K562 (cell line): ENCODE data around the gene PPP1R16B. TPM values are rescaled to one million over a fixed set of nuclear protein-coding genes. Genes with fewer than 3 reads are reported as not detected.

ENCODE experiments used
- ATAC-seq: fragments of 200-7000 bp; cut with Tn5 transposase; 3 replicates; pipeline ENCODE4 v1.9.1; 2020; ENCODE audit warnings: moderate library complexity
- BruUV-seq: library from RNA; stranded (reverse); fragments of 400-500 nt; replicated peaks from 2 replicates; lab custom pipeline; 2021; lab: Mats Ljungman, UMichigan
- CTCF ChIA-PET: fragments of 300-600 bp; formaldehyde crosslinking; extraction: SDS; loops from one replicate; lab custom pipeline; 2021; ENCODE audit warnings: low intra/inter-chr PET ratio; lab: Yijun Ruan, JAX
- POLR2A ChIA-PET: fragments of 300-600, 350-650 bp; sonication (Branson Sonifier 250); formaldehyde crosslinking; extraction: SDS; loops from one replicate; lab custom pipeline; 2021; ENCODE audit warnings: antibody characterized with exemption, inconsistent platforms; lab: Yijun Ruan, JAX
- DNase-seq, 4 experiments: peaks; one replicate each; pipeline versions ENCODE4 v3.0.0 to v3.0.0-alpha.2; 2011 to 2018; ENCODE audit warnings: low spot score in 3 of 4, mixed read lengths in 3 of 4; ENCODE audit errors: extremely low read depth in 1 of 4
- FAIRE-seq: peaks from 2 replicates; lab custom pipeline; 2011; peaks lifted over from hg19 to GRCh38; lab: Jason Lieb, UNC
- H2AFZ ChIP-seq: 2 replicates; pipeline ENCODE4 v1.6.0; 2011; ENCODE audit warnings: low read depth, low read length, control low read depth, inconsistent platforms
- H3K27ac ChIP-seq: fragments of 200-600 bp; 3 replicates; pipeline ENCODE4 v1.8.0; 2011; ENCODE audit warnings: low read depth, mild to moderate bottlenecking, control low read depth, inconsistent platforms, low read length, moderate library complexity, mixed read lengths; ENCODE audit errors: extremely low read depth
- H3K27me3 ChIP-seq, 2 experiments: fragments of 300-600 bp in 1 of 2; 2 replicates in 1 of 2; 3 replicates in 1 of 2; pipeline versions ENCODE4 v1.6.0 to v1.8.0; 2011; ENCODE audit warnings: inconsistent platforms in 2 of 2, low read length in 2 of 2, mild to moderate bottlenecking in 1 of 2, mixed read lengths in 1 of 2, moderate library complexity in 1 of 2; ENCODE audit not compliant: control insufficient read depth in 2 of 2, insufficient read depth in 2 of 2
- H3K36me3 ChIP-seq: fragments of 300-600 bp; 3 replicates; pipeline ENCODE4 v1.8.0; 2011; ENCODE audit warnings: mild to moderate bottlenecking, low read length, inconsistent platforms; ENCODE audit not compliant: control insufficient read depth, insufficient read depth
- H3K4me1 ChIP-seq, 2 experiments: fragments of 200-600 bp in 1 of 2; replicated peaks in 1 of 2; 2 replicates in 1 of 2; 3 replicates in 1 of 2; pipeline versions ENCODE4 v1.5.1 to v1.8.0; 2011; ENCODE audit warnings: inconsistent platforms in 2 of 2, low read length in 2 of 2, mild to moderate bottlenecking in 1 of 2, mixed read lengths in 1 of 2, moderate library complexity in 1 of 2; ENCODE audit not compliant: control insufficient read depth in 2 of 2, insufficient read depth in 2 of 2
- H3K4me2 ChIP-seq: 2 replicates; pipeline ENCODE4 v1.6.1; 2011; ENCODE audit warnings: low read length, control low read depth, inconsistent platforms, mixed read lengths; ENCODE audit not compliant: insufficient read depth
- H3K4me3 ChIP-seq: fragments of 200-600 bp; sonication (generic), shearing (Covaris generic); 2 replicates; pipeline ENCODE4 v1.5.1; 2016; ENCODE audit warnings: control low read depth, inconsistent platforms
- H3K79me2 ChIP-seq: fragments of 200-600 bp; 3 replicates; pipeline ENCODE4 v1.8.0; 2011; ENCODE audit warnings: low read length, inconsistent platforms; ENCODE audit not compliant: control insufficient read depth, insufficient read depth
- H3K9ac ChIP-seq, 2 experiments: 2 replicates each; pipeline versions ENCODE4 v1.6.0 to v1.6.1; 2011; ENCODE audit warnings: low read depth in 2 of 2, low read length in 2 of 2, control low read depth in 1 of 2, inconsistent platforms in 1 of 2, mild to moderate bottlenecking in 1 of 2, mixed read lengths in 1 of 2; ENCODE audit not compliant: insufficient read depth in 1 of 2
- H3K9me1 ChIP-seq: one replicate; pipeline ENCODE4 v1.6.0; 2011; ENCODE audit warnings: inconsistent platforms, mild to moderate bottlenecking, low read length, moderate library complexity; ENCODE audit not compliant: control insufficient read depth, insufficient read depth
- H3K9me3 ChIP-seq: replicated peaks from 2 replicates; pipeline ENCODE4 v1.5.1; 2011; ENCODE audit warnings: low read depth, low read length, inconsistent platforms; ENCODE audit not compliant: control insufficient read depth, insufficient read depth
- H4K20me1 ChIP-seq: replicated peaks from 2 replicates; pipeline ENCODE4 v1.6.1; 2011; ENCODE audit warnings: low read length, inconsistent platforms, mixed read lengths; ENCODE audit not compliant: control insufficient read depth, insufficient read depth
- CEBPB ChIP-seq: fragments of 450-650 bp; IDR thresholded peaks from 2 replicates; pipeline ENCODE4 v1.6.1; 2016; ENCODE audit warnings: missing genetic modification characterization, missing compliant biosample characterization
- CSDE1 ChIP-seq, 2 experiments: fragments of 450-650 bp; IDR thresholded peaks; 2 replicates each; pipeline ENCODE4 v1.6.1; 2016; ENCODE audit warnings: mild to moderate bottlenecking in 1 of 2
- EP400 ChIP-seq: fragments of 450-650 bp; IDR thresholded peaks from 2 replicates; pipeline ENCODE4 v1.6.1; 2017; ENCODE audit warnings: antibody characterized with exemption, mild to moderate bottlenecking, moderate library complexity
- FOXJ2 ChIP-seq: fragments of 200-800 bp; sonication (Bioruptor generic); IDR thresholded peaks from 2 replicates; pipeline ENCODE4 v1.6.1; 2016; ENCODE audit warnings: missing genetic modification characterization, missing compliant biosample characterization
- HNRNPLL ChIP-seq: fragments of 200-400 bp; formaldehyde crosslinking; IDR thresholded peaks from 2 replicates; pipeline ENCODE4 v1.6.1; 2017; ENCODE audit warnings: low read length, low read depth, mild to moderate bottlenecking; ENCODE audit not compliant: poor library complexity, severe bottlenecking
- MCM5 ChIP-seq: fragments of 450-650 bp; IDR thresholded peaks from 2 replicates; pipeline ENCODE4 v1.6.1; 2016; ENCODE audit warnings: low read depth
- SETDB1 ChIP-seq: IDR thresholded peaks from one replicate; pipeline ENCODE4 v1.6.1; 2012; ENCODE audit warnings: low read length, control low read depth, inconsistent platforms
- SREBF2 ChIP-seq: sonication (generic); formaldehyde crosslinking; IDR thresholded peaks from 2 replicates; pipeline ENCODE4 v1.4.0; 2020; ENCODE audit warnings: mild to moderate bottlenecking, missing genetic modification reagents
- TARDBP ChIP-seq: fragments of 450-650 bp; IDR thresholded peaks from 2 replicates; pipeline ENCODE4 v1.6.1; 2016
- TRIM28 ChIP-seq: fragments of 450-650 bp; IDR thresholded peaks from 2 replicates; pipeline ENCODE4 v1.6.1; 2017
- TSC22D4 ChIP-seq: fragments of 450-650 bp; IDR thresholded peaks from 2 replicates; pipeline ENCODE4 v1.6.1; 2016; ENCODE audit warnings: missing genetic modification characterization, missing biosample characterization, control low read depth
- ZNF589 ChIP-seq: fragments of 200-800 bp; sonication (Bioruptor generic); IDR thresholded peaks from 2 replicates; pipeline ENCODE4 v1.6.1; 2016; ENCODE audit warnings: low read depth, missing genetic modification characterization, missing compliant biosample characterization
- WGBS: fragments of 100-300 bp; shearing (Covaris generic); methylation state at CpG from one replicate; pipeline ENCODE4 v1.1.6; 2016; ENCODE audit warnings: low coverage, mixed read lengths; ENCODE audit not compliant: insufficient coverage; ENCODE audit errors: missing lambda C conversion rate; 5-methylcytosine and 5-hydroxymethylcytosine counted together
- in situ Hi-C: fragments of 300-500 bp; cut with MboI; formaldehyde crosslinking; loops from 4 replicates; pipeline ENCODE4 v1.15.0; 2018; ENCODE audit warnings: inconsistent platforms, mixed read lengths
- intact Hi-C: fragments of 100-400 bp; cut with micrococcal nuclease; formaldehyde crosslinking; loops from 2 replicates; pipeline ENCODE4 v1.14.2; 2022
- polyA plus RNA-seq, 8 experiments: library from polyadenylated mRNA; depleted of rRNA in 4 of 8; stranded (reverse) in 5 of 8; unstranded in 3 of 8; fragments of >200 nt; fragmentation: Nextera tagmentation in 2 of 8; fragmentation: Illumina TruSeq in 1 of 8; extraction: Ambion mirVana in 2 of 8; extraction: Trizol in 1 of 8; gene quantifications; 2 replicates each; pipeline versions ENCODE4 v1.2.1 to v1.2.3, GENCODE V29; 2011 to 2014; ENCODE audit warnings: inconsistent platforms in 1 of 8, missing spikeins in 1 of 8
- total RNA-seq, 7 experiments: library from RNA; depleted of rRNA in 6 of 7; stranded (reverse); fragments of >200 nt in 6 of 7; fragmentation: Illumina TruSeq in 2 of 7; extraction: Trizol in 2 of 7; gene quantifications; 2 replicates each; pipeline versions ENCODE4 v1.2.1 to v1.2.3, GENCODE V29; 2011 to 2021; ENCODE audit warnings: low replicate concordance in 1 of 7
- TF ChIP-seq, protein P1 (sequence below): fragments of 450-650 bp; formaldehyde crosslinking; conservative IDR thresholded peaks from 2 replicates; pipeline ENCODE4 v1.4.0; 2022; ENCODE audit warnings: mild to moderate bottlenecking, missing genetic modification characterization
- TF ChIP-seq, protein P2 (sequence below): fragments of 450-650 bp; IDR thresholded peaks from 2 replicates; pipeline ENCODE4 v1.6.1; 2016; ENCODE audit warnings: low read depth, mild to moderate bottlenecking, moderate library complexity
- TF ChIP-seq, protein P3 (sequence below): fragments of 450-650 bp; IDR thresholded peaks from 2 replicates; pipeline ENCODE4 v1.6.1; 2017; ENCODE audit warnings: mild to moderate bottlenecking, moderate library complexity
- TF ChIP-seq, protein P4 (sequence below): fragments of 450-650 bp; IDR thresholded peaks from 2 replicates; pipeline ENCODE4 v1.6.1; 2016; ENCODE audit warnings: antibody characterized with exemption
- TF ChIP-seq, protein P5 (sequence below): fragments of 250-450 bp; sonication (Bioruptor Pico); IDR thresholded peaks from 2 replicates; pipeline ENCODE4 v1.4.0; 2020; ENCODE audit warnings: borderline replicate concordance
- TF ChIP-seq, protein P6 (sequence below): sonication (generic); formaldehyde crosslinking; IDR thresholded peaks from 2 replicates; pipeline ENCODE4 v1.8.1; 2022; ENCODE audit warnings: missing genetic modification reagents

Gene PPP1R16B
- total and polyA plus RNA-seq, 9 of the 15 experiments (the other 6 are each of a cell fraction or from before 2014, with no cell fraction given) = 1.5 to 11.5 (median 6.8) TPM

DNA sequence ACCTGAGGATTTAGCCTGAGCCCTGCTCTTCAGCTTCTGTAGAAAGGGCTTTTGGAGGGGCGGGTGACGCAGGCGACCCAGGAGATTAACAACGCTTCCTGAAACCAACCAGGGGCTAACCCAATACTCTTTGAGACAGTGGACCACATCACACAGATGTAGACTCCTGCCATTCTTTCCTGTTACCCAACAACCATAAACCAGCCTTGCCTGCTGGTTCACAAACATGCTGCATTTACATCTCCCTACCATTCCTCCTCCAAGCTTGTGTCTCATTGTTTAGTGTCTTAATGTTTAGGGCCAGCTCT lies 28.3 kb downstream of the PPP1R16B start:
- BruUV-seq = no TSS peak
- DNase-seq (no peak), ATAC-seq (no peak)
- WGBS = 36% methylated on average over 4 of the region's 4 CpGs
- Histone ChIP-seq H3K36me3 (no peaks in the 10 kb centered on the region), H3K4me3 (no peak overlapping the region), H4K20me1 (no peaks in the 10 kb centered on the region), H3K9ac (no peak overlapping the region), H3K9me1 (no peaks in the 10 kb centered on the region), H3K79me2 (no peaks in the 10 kb centered on the region), H3K27ac (no peak overlapping the region), H3K27me3 (no peaks in the 10 kb centered on the region)
- CTCF ChIA-PET = no interaction called here
- intact Hi-C loops = no loop called here
- POLR2A ChIA-PET = interaction anchor here (0.6 to 1.7 kb wide), 3 partner anchors 28 to 108 kb away, joined by 3 to 4 read pairs (median 3); partner anchors contain the start of gene PPP1R16B
- TF ChIP-seq, protein P1, sequence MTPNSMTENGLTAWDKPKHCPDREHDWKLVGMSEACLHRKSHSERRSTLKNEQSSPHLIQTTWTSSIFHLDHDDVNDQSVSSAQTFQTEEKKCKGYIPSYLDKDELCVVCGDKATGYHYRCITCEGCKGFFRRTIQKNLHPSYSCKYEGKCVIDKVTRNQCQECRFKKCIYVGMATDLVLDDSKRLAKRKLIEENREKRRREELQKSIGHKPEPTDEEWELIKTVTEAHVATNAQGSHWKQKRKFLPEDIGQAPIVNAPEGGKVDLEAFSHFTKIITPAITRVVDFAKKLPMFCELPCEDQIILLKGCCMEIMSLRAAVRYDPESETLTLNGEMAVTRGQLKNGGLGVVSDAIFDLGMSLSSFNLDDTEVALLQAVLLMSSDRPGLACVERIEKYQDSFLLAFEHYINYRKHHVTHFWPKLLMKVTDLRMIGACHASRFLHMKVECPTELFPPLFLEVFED (CRISPR knock-in tag) = no peak
- TF ChIP-seq SREBF2 (CRISPR knock-in tag) (no peak), ZNF589 (CRISPR knock-in tag) (no peak), SETDB1 (no peak), FOXJ2 (tag) (no peak), TSC22D4 (tag) (no peak), MCM5 (no peak), TRIM28 (no peak), TARDBP (no peak), HNRNPLL (no peak), EP400 (no peak), CSDE1 (IDR thresholded peaks at IDR 0.05) (no peak), CEBPB (tag) (no peak)
- TF ChIP-seq, protein P2, sequence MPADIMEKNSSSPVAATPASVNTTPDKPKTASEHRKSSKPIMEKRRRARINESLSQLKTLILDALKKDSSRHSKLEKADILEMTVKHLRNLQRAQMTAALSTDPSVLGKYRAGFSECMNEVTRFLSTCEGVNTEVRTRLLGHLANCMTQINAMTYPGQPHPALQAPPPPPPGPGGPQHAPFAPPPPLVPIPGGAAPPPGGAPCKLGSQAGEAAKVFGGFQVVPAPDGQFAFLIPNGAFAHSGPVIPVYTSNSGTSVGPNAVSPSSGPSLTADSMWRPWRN = no peak
- TF ChIP-seq, protein P3, sequence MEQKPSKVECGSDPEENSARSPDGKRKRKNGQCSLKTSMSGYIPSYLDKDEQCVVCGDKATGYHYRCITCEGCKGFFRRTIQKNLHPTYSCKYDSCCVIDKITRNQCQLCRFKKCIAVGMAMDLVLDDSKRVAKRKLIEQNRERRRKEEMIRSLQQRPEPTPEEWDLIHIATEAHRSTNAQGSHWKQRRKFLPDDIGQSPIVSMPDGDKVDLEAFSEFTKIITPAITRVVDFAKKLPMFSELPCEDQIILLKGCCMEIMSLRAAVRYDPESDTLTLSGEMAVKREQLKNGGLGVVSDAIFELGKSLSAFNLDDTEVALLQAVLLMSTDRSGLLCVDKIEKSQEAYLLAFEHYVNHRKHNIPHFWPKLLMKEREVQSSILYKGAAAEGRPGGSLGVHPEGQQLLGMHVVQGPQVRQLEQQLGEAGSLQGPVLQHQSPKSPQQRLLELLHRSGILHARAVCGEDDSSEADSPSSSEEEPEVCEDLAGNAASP = no peak
- TF ChIP-seq, protein P4, sequence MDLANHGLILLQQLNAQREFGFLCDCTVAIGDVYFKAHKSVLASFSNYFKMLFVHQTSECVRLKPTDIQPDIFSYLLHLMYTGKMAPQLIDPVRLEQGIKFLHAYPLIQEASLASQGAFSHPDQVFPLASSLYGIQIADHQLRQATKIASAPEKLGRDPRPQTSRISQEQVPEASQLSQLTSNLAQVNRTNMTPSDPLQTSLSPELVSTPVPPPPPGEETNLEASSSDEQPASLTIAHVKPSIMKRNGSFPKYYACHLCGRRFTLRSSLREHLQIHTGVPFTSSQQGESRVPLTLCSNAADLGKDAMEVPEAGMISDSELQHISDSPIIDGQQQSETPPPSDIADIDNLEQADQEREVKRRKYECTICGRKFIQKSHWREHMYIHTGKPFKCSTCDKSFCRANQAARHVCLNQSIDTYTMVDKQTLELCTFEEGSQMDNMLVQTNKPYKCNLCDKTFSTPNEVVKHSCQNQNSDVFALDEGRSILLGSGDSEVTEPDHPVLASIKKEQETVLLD = no peak
- TF ChIP-seq, protein P5, sequence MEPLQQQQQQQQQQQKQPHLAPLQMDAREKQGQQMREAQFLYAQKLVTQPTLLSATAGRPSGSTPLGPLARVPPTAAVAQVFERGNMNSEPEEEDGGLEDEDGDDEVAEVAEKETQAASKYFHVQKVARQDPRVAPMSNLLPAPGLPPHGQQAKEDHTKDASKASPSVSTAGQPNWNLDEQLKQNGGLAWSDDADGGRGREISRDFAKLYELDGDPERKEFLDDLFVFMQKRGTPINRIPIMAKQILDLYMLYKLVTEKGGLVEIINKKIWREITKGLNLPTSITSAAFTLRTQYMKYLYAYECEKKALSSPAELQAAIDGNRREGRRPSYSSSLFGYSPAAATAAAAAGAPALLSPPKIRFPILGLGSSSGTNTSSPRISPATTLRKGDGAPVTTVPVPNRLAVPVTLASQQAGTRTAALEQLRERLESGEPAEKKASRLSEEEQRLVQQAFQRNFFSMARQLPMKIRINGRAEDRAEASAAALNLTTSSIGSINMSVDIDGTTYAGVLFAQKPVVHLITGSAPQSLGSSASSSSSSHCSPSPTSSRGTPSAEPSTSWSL (CRISPR knock-in tag) = no peak
- TF ChIP-seq, protein P6, sequence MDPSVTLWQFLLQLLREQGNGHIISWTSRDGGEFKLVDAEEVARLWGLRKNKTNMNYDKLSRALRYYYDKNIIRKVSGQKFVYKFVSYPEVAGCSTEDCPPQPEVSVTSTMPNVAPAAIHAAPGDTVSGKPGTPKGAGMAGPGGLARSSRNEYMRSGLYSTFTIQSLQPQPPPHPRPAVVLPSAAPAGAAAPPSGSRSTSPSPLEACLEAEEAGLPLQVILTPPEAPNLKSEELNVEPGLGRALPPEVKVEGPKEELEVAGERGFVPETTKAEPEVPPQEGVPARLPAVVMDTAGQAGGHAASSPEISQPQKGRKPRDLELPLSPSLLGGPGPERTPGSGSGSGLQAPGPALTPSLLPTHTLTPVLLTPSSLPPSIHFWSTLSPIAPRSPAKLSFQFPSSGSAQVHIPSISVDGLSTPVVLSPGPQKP = no peak
- TF ChIP-seq, all 486 proteins: peak for 0
- Histone ChIP-seq H3K4me2 (no peak overlapping the region), H2AFZ (no peak overlapping the region), H3K9me3 (no peaks in the 10 kb centered on the region), H3K4me1 (peaks cover 13 to 19% of the 10 kb centered on the region in 2 experiments)
- in situ Hi-C loops = no loop called here
- peak; percentile 49 for FAIRE-seq
